Measurements from ENCODE around the gene CDC42EP4. TPM values are rescaled to one million over a fixed set of nuclear protein-coding genes. Genes with fewer than 3 reads are reported as not detected.

The CDC42EP4 gene
- total RNA-seq, 5 donors from 2014 or later (not counting 1 experiment from before 2014, with no cell fraction given): 1.1 to 3.7 (median 1.3) TPM

- no peaks in the 10 kb centered on the region for H3K9me3 ChIP-seq
- H3K4me3 Mint-ChIP-seq: peak overlapping the region in 2 of 3 donors; percentile 9 to 13
- H3K9me3 Mint-ChIP-seq: no peaks in the 10 kb centered on the region
- H3K27ac Mint-ChIP-seq: no peak overlapping the region
- no peak overlapping the region for H3K27ac ChIP-seq (ENCODE audit: low read length)
- peaks cover 9 to 10% (median 9%) of the 10 kb centered on the region in 3 donors for H3K4me1 Mint-ChIP-seq
- peaks cover 2 to 3% of the 10 kb centered on the region in 2 donors for H3K27me3 Mint-ChIP-seq
- ChIA-PET POLR2A (no interaction called here), CTCF (no interaction called here)
- H3K4me1 ChIP-seq (ENCODE audit: control insufficient read depth in 1 of 2, extremely low read depth in 1 of 2, insufficient read depth in 2 of 2, low read length in 2 of 2): peaks cover 1 to 10% of the 10 kb centered on the region in 2 experiments
- no peaks in the 10 kb centered on the region for H3K36me3 Mint-ChIP-seq
- ATAC-seq (replicated peaks in 1 of 4): no peak
- no peaks in the 10 kb centered on the region for H3K36me3 ChIP-seq (ENCODE audit: control insufficient read depth in 2 of 2, extremely low read depth in 1 of 2, insufficient read depth in 1 of 2, low read length in 1 of 2)
- DNase-seq: no peak
- WGBS (ENCODE audit: insufficient coverage): 44% methylated on average over 15 of the region's 16 CpGs
- H3K4me3 ChIP-seq (ENCODE audit: control insufficient read depth in 1 of 2, extremely low read depth in 1 of 2, low read length in 1 of 2): no peak overlapping the region
- peaks cover 0 to 41% of the 10 kb centered on the region in 2 experiments for H3K27me3 ChIP-seq (replicated peaks in 1 of 2; ENCODE audit: control insufficient read depth in 2 of 2, extremely low read depth in 1 of 2, insufficient read depth in 2 of 2, low read length in 1 of 2)
Observed at GRCh38 chr17:73304971-73305812, 6.6 kb downstream of the CDC42EP4 start.

- Mint-ChIP-seq H3K36me3 (no peaks in the 10 kb centered on the region), H3K27me3 (peaks cover 2 to 3% of the 10 kb centered on the region in 2 donors), H3K27ac (no peak overlapping the region), H3K4me3 (no peak overlapping the region), H3K4me1 (peaks cover 2 to 4% (median 2%) of the 10 kb centered on the region in 3 donors), H3K9me3 (no peaks in the 10 kb centered on the region)
- no peaks in the 10 kb centered on the region for H3K9me3 ChIP-seq
- no peak overlapping the region for H3K27ac ChIP-seq (ENCODE audit: low read length)
- H3K4me3 ChIP-seq (ENCODE audit: control insufficient read depth in 1 of 2, extremely low read depth in 1 of 2, low read length in 1 of 2): no peak overlapping the region
- H3K36me3 ChIP-seq (ENCODE audit: control insufficient read depth in 2 of 2, extremely low read depth in 1 of 2, insufficient read depth in 1 of 2, low read length in 1 of 2): no peaks in the 10 kb centered on the region
- ChIA-PET POLR2A (no interaction called here), CTCF (interaction anchor here in 1 of 2 donors (0.6 kb wide), 1 partner anchor 111 kb away, joined by 3 read pairs; no protein-coding TSS in a partner anchor)
- H3K4me1 ChIP-seq (ENCODE audit: control insufficient read depth in 1 of 2, extremely low read depth in 1 of 2, insufficient read depth in 2 of 2, low read length in 2 of 2): peaks cover 0 to 3% of the 10 kb centered on the region in 2 experiments
- DNase-seq (no peak), ATAC-seq (replicated peaks in 1 of 4) (no peak)
- WGBS (ENCODE audit: insufficient coverage): 100% methylated on average over 1 of the region's 8 CpGs
- peaks cover 0 to 34% of the 10 kb centered on the region in 2 experiments for H3K27me3 ChIP-seq (replicated peaks in 1 of 2; ENCODE audit: control insufficient read depth in 2 of 2, extremely low read depth in 1 of 2, insufficient read depth in 2 of 2, low read length in 1 of 2)
Observed at GRCh38 chr17:73304438-73304837, 7.4 kb downstream of the CDC42EP4 start.

GRCh38 chr17:73302189-73302588 lies 9.6 kb downstream of the CDC42EP4 start:
- Histone ChIP-seq H3K36me3 (ENCODE audit: control insufficient read depth in 2 of 2, extremely low read depth in 1 of 2, insufficient read depth in 1 of 2, low read length in 1 of 2) (no peaks in the 10 kb centered on the region), H3K4me3 (ENCODE audit: control insufficient read depth in 1 of 2, extremely low read depth in 1 of 2, low read length in 1 of 2) (no peak overlapping the region), H3K27me3 (replicated peaks in 1 of 2; ENCODE audit: control insufficient read depth in 2 of 2, extremely low read depth in 1 of 2, insufficient read depth in 2 of 2, low read length in 1 of 2) (peaks cover 0 to 18% of the 10 kb centered on the region in 2 experiments), H3K27ac (ENCODE audit: low read length) (no peak overlapping the region), H3K9me3 (no peaks in the 10 kb centered on the region), H3K4me1 (ENCODE audit: control insufficient read depth in 1 of 2, extremely low read depth in 1 of 2, insufficient read depth in 2 of 2, low read length in 2 of 2) (peaks cover 0 to 3% of the 10 kb centered on the region in 2 experiments)
- ChIA-PET POLR2A (no interaction called here), CTCF (no interaction called here)
- H3K9me3 Mint-ChIP-seq: no peaks in the 10 kb centered on the region
- peaks cover 2 to 3% of the 10 kb centered on the region in 2 donors for H3K27me3 Mint-ChIP-seq
- ATAC-seq (replicated peaks in 1 of 4) (no peak), DNase-seq (no peak)
- peaks cover 0 to 2% (median 0%) of the 10 kb centered on the region in 3 donors for H3K4me1 Mint-ChIP-seq
- 86% methylated on average over 1 of the region's 3 CpGs for WGBS (ENCODE audit: insufficient coverage)
- H3K27ac Mint-ChIP-seq: no peak overlapping the region
- H3K4me3 Mint-ChIP-seq: no peak overlapping the region
- no peaks in the 10 kb centered on the region for H3K36me3 Mint-ChIP-seq

GRCh38 chr17:73301369-73301768 lies 10.4 kb downstream of the CDC42EP4 start:
- Mint-ChIP-seq H3K36me3 (no peaks in the 10 kb centered on the region), H3K9me3 (no peaks in the 10 kb centered on the region), H3K4me1 (peaks cover 0 to 2% (median 0%) of the 10 kb centered on the region in 3 donors), H3K27me3 (peaks cover 2 to 3% of the 10 kb centered on the region in 2 donors), H3K4me3 (no peak overlapping the region), H3K27ac (no peak overlapping the region)
- peaks cover 0 to 11% of the 10 kb centered on the region in 2 experiments for H3K27me3 ChIP-seq (replicated peaks in 1 of 2; ENCODE audit: control insufficient read depth in 2 of 2, extremely low read depth in 1 of 2, insufficient read depth in 2 of 2, low read length in 1 of 2)
- ChIA-PET POLR2A (no interaction called here), CTCF (interaction anchor here in 1 of 2 donors (0.5 kb wide), 1 partner anchor 9 kb away, joined by 4 read pairs; no protein-coding TSS in a partner anchor)
- WGBS (ENCODE audit: insufficient coverage): 91% methylated on average over 1 of the region's 2 CpGs
- no peaks in the 10 kb centered on the region for H3K9me3 ChIP-seq
- H3K4me3 ChIP-seq (ENCODE audit: control insufficient read depth in 1 of 2, extremely low read depth in 1 of 2, low read length in 1 of 2): no peak overlapping the region
- peaks cover 0 to 3% of the 10 kb centered on the region in 2 experiments for H3K4me1 ChIP-seq (ENCODE audit: control insufficient read depth in 1 of 2, extremely low read depth in 1 of 2, insufficient read depth in 2 of 2, low read length in 2 of 2)
- no peaks in the 10 kb centered on the region for H3K36me3 ChIP-seq (ENCODE audit: control insufficient read depth in 2 of 2, extremely low read depth in 1 of 2, insufficient read depth in 1 of 2, low read length in 1 of 2)
- H3K27ac ChIP-seq (ENCODE audit: low read length): no peak overlapping the region
- DNase-seq: no peak
- no peak for ATAC-seq (replicated peaks in 1 of 4)

- WGBS (ENCODE audit: insufficient coverage): 100% methylated on average over 2 of the region's 3 CpGs
- Histone ChIP-seq H3K36me3 (ENCODE audit: control insufficient read depth in 2 of 2, extremely low read depth in 1 of 2, insufficient read depth in 1 of 2, low read length in 1 of 2) (no peaks in the 10 kb centered on the region), H3K4me3 (ENCODE audit: control insufficient read depth in 1 of 2, extremely low read depth in 1 of 2, low read length in 1 of 2) (no peak overlapping the region)
Observed at GRCh38 chr17:73300392-73300791, 11.4 kb downstream of the CDC42EP4 start.

GRCh38 chr17:73297934-73298861 lies 13.6 kb downstream of the CDC42EP4 start:
- 41% methylated on average over 8 of the region's 15 CpGs for WGBS (ENCODE audit: insufficient coverage)
- Mint-ChIP-seq H3K9me3 (no peaks in the 10 kb centered on the region), H3K4me1 (no peaks in the 10 kb centered on the region), H3K4me3 (no peak overlapping the region), H3K27me3 (no peaks in the 10 kb centered on the region), H3K27ac (no peak overlapping the region), H3K36me3 (no peaks in the 10 kb centered on the region)
- POLR2A ChIA-PET: interaction anchor here in 1 of 2 donors (0.6 kb wide), 1 partner anchor 76 kb away, joined by 3 read pairs; no protein-coding TSS in a partner anchor
- no peaks in the 10 kb centered on the region for H3K4me1 ChIP-seq (ENCODE audit: control insufficient read depth in 1 of 2, extremely low read depth in 1 of 2, insufficient read depth in 2 of 2, low read length in 2 of 2)
- DNase-seq (no peak), ATAC-seq (replicated peaks in 1 of 4) (no peak)
- H3K4me3 ChIP-seq (ENCODE audit: control insufficient read depth in 1 of 2, extremely low read depth in 1 of 2, low read length in 1 of 2): no peak overlapping the region
- peaks cover 0 to 3% of the 10 kb centered on the region in 2 experiments for H3K27me3 ChIP-seq (replicated peaks in 1 of 2; ENCODE audit: control insufficient read depth in 2 of 2, extremely low read depth in 1 of 2, insufficient read depth in 2 of 2, low read length in 1 of 2)
- CTCF ChIA-PET: interaction anchor here in 1 of 2 donors (0.6 kb wide), 1 partner anchor 38 kb away, joined by 3 read pairs; no protein-coding TSS in a partner anchor
- H3K36me3 ChIP-seq (ENCODE audit: control insufficient read depth in 2 of 2, extremely low read depth in 1 of 2, insufficient read depth in 1 of 2, low read length in 1 of 2): no peaks in the 10 kb centered on the region
- H3K9me3 ChIP-seq: no peaks in the 10 kb centered on the region
- no peak overlapping the region for H3K27ac ChIP-seq (ENCODE audit: low read length)

More at GRCh38 chr17:73300392-73300791, 11.4 kb downstream of the CDC42EP4 start:
- Histone ChIP-seq H3K4me1 (ENCODE audit: control insufficient read depth in 1 of 2, extremely low read depth in 1 of 2, insufficient read depth in 2 of 2, low read length in 2 of 2) (peaks cover 0 to 3% of the 10 kb centered on the region in 2 experiments), H3K9me3 (no peaks in the 10 kb centered on the region), H3K27ac (ENCODE audit: low read length) (no peak overlapping the region), H3K27me3 (replicated peaks in 1 of 2; ENCODE audit: control insufficient read depth in 2 of 2, extremely low read depth in 1 of 2, insufficient read depth in 2 of 2, low read length in 1 of 2) (peaks cover 0 to 8% of the 10 kb centered on the region in 2 experiments)
- H3K36me3 Mint-ChIP-seq: no peaks in the 10 kb centered on the region
- peaks cover 2 to 3% of the 10 kb centered on the region in 2 donors for H3K27me3 Mint-ChIP-seq
- no peak for ATAC-seq (replicated peaks in 1 of 4)
- POLR2A ChIA-PET: no interaction called here
- CTCF ChIA-PET: no interaction called here
- H3K4me1 Mint-ChIP-seq: no peaks in the 10 kb centered on the region
- DNase-seq: no peak
- no peak overlapping the region for H3K4me3 Mint-ChIP-seq
- no peak overlapping the region for H3K27ac Mint-ChIP-seq
- H3K9me3 Mint-ChIP-seq: no peaks in the 10 kb centered on the region
